ENCODE measurements around the gene WT1.

Gene WT1

DNA sequence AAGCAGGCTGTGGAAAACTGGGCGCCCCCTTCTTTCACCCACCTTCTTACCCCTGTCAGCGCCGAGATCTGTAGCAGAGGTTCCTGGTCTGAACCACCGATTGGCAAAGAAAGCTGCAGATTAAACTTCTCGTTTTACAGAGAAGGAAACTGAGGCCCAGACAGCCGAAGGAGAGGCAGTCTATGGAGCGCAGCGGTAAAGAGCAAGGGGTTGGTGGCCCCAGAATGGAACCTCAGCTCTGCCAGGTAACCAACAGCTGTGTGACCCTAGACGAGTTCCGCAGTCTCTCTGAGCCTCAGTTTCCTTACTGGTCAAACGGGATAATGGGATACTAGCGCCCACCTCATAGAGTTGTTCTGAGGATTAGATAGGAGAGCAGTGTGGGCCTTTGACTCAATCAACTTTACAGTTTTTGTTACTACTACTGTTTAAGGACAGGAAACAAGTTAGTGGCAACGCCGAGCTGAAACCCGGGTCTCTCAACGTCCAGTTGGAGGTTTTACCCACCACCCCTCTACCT is 3.1 kb upstream of the WT1 start:
- no peak for DNase-seq

- DNase-seq = no peak
These were observed 2.4 kb upstream of the WT1 start for GRCh38 chr11:32437495-32438345.

DNA sequence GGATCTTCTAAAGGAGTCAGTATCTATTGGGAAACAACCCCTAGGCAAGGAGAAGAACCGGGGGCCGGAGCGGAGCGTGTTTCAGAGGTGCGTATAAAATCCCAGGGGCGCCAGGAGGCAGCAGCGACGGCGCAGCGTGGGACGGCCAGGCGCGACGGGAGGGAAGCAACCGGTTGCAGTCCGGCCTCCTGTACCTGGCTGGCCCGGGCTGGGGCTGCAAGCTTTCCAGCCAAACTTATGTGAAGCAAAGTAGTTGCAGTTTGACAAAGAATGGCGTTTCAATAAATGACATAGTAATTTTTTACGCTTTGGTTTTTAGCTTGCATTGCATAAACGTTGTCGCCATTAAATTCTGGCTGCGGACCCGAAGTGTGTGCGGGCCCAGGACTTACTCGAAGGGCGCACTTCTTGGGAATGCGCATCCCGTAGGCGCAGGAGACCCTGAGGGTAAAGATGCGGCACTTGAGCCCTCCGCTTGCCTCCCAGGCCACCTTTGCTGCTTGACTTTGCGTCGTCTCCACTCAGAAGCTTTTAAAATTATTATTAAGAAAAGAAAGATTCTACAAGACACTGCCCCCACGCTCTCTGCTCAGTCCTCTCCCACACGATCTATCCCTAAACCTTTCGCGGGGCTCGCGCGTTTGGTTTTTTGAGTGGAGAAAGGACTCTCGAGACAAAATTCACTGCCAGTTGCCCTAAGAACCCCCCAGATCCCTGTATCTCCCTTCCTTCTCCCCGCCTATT is 1.6 kb upstream of the WT1 start:
- no peak for DNase-seq

DNA sequence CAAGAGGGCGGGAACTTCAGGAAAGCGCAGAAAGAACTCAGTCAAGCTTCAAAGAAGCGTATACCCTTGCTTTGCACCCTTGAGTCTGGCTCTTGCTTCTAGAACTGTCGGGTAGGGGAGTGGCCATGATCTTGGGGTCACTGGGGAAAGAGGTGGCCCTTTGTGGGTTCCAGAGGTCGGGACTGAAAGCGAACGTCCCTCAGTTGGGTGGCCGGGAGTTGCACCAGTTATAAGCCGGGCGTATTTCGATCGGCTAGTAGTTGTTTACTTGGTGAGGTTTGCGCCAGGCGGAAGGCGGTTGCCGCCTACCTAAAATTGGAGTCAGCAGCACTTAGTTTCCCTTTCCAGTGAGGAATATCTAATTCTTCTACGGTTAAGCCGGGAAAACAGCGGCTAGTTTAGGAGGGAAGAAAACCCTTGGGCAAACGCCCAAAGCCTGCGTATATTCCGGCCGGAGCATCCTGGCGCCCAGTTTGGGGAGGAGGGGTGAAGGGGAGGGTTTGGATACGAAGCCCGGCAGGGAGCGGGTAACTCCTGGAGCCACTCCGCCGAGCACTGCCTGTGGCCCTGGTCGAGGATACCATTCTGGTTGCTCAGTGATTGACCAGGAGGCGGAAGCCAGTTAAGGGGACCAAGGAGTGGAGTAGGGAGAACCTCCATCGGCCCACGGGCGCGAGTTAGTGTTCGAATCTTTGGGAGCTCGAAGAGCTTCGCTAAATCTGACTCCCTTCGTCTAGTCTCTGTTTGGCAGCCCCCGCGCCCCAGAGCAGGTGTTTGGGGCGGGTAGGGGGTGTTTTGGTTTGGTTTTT is 807 bp upstream of the WT1 start:
- no peak for DNase-seq

- no peak for DNase-seq
These were observed 223 bp downstream of the WT1 start for GRCh38 chr11:32435152-32435480.

GRCh38 chr11:32434356-32435151 is 785 bp downstream of the WT1 start:
- DNase-seq = no peak

DNA sequence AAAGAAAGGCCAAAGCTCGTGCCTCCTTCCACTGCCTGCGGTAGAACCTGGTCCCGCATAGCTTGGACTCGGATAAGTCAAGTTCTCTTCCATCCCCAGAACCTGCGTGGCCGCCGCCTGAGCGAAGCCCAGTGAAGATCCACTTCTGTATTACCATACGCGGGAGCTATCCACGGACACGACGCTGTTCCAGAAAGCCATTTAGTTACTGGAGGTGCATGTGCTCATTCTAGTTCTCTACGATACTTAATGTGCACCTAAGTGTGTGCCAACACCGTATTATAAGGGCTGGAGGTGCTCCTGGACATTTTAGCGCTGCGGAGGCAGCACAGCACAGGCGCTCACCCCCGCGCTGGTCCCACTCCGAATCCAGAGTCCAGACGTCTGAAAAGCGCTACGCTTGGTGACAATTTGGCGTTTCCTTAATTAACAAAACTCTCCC is 1.4 kb downstream of the WT1 start:
- DNase-seq = no peak

DNA sequence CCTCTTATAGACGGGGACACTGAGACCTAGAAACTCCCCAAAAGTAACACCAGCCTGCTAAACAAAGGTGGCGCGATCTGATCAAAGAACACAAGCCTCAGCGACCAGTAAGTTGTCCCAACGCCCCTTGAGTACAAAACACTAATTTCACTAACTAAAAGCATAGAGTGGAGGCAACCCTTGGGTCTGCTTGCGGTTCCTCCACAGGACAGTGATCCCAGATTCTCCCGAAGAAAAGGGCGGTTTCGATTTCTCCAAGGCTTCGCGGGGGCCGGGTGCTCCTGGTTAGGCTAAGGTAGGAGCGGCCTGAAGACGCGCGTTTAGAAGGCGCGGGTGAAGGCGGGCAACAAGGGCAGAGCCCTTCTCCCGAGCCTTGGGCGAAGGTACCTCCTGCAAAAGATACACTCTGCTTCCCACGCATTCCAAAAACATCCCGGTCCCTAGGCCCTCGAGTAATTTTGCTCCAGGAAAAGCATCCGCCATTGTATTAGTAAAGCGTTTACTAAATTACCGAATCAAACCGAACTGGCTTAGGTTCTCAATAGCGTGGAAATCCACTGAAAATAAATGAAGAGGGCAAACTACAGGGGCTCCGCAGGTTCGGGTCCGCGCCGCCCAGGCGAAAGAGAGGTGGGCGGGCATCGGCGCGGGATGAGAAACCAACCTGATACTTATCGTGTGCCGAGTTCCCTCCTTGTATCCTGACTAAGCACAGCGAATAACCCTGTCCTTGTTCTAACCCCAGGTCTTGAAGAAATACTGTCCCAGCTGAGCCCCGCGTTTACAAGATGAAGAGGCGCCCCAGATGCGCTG is 2.0 kb downstream of the WT1 start:
- no peak for DNase-seq

DNA sequence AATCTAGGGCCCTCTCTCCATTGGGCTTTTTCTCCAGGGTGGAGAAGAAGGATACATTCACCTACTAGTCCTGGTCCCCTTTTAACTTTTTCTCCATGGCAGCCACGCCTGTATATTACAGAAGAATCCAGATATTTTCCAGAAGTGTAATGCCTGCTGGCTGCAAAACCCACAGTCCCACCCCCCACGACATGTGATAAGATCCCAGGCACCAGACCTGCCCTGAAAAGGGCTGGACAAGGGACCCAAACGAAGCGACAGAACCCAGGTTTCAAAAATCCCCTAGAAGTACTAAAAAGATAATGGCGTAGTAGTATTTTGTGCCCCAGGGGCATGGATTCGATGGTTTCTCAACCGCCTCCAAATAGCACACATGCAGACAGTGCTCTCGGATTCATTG is 2.8 kb downstream of the WT1 start:
- no peak for DNase-seq

DNA sequence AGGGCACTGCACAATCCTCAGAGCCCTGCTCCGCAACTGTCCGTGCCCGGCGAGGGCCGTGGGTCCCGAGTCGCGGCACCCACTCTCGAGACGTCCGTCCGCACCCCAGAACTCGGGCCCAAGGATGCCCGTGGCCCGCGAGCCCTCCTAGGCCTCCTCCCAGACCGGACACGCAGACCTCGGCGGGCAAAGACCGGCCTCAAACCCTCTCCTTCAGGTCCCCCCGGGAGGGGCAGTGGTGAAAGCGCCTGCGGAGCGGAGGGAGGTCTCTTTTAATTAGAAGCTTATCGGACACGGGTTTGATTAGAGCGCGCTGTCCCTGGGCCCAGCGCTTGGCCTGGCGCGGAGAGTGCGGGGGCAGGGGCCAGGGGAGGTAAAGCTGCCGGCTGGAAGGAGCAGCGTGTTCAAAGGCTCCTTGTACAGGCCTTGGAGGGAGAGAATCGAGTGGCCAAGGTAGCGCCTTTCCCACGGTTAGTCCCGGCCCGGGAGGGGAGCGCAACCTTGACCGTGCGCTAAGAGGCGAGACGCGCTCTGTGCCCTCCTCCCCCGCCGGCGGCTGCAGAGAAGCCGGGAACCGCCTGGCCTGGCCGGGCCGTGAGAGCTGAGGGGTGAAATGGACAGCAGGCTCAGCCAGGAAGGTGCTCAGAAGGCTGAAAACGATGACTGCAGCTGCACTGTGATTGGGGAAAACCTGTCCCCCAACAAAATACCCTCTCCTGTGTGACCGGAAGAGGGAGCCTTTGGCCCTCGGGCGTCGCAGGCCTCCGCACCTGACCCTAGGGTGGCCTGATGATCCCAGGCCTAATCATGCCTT is 4.6 kb downstream of the WT1 start:
- no peak for DNase-seq

GRCh38 chr11:32429477-32429876 is 5.9 kb downstream of the WT1 start:
- no peak for DNase-seq

DNA sequence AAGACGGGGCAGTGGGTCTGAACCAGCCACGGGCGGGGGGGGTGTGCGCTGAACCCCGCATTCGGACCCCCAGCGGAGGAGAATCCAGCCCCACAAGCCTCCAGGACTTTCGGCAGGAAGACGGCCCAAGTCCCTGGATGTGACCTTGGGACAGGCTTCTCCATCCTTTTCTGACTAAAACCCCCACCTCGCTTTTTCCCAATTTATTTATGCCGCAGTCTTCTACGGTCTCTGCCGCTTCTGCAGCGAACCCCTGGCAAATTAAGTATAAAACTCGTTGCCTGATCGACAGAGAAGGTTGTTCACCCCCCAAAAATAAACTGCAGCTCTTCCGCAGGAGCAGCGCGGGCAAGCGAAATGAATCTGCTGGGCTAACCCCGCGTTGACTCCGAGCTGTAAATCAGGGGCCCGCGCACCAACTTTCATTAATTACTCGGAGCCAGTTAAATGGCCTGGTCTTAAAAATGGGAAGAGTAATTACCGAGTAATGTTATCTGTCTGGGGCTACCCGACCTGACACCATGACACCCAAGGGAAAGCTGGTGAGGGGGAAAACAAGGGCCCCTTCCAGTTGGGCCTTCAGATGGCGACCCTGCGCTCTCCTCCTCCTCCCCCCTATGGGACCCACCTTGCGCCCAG is 6.6 kb downstream of the WT1 start:
- DNase-seq = no peak

DNA sequence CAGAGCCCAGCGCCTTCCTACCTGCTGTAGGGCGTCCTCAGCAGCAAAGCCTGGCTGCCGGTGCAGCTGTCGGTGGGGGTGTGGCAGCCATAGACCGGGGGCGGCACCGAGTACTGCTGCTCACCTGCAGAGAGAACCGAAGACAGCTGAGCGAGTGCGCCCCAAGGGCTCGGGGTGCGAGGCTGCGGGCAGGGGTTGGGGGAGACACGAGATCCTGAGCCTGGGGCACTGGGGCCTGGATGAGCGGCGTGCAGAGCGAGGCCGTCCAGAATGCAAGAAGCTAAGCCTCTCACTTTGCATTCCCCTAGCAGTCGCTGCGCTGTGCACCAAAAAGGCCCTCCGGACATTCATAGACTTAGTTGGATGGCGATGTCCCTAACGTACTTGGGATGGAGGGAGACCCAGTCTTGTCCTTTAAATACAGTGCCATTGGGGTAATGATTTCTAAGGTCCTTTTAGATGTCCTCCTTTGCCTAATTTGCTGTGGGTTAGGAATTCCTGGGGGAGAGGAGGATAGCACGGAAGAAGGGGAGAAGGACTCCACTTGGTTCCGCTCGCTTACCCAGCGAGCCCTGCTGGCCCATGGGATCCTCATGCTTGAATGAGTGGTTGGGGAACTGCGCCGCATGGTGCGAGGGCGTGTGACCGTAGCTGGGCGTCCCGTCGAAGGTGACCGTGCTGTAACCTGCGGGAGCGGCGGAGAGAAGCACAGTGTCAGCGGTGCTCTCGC is 7.2 kb downstream of the WT1 start:
- DNase-seq = no peak

GRCh38 chr11:32427616-32427934 is 7.8 kb downstream of the WT1 start:
- DNase-seq = no peak

GRCh38 chr11:32426819-32427615 is 8.3 kb downstream of the WT1 start:
- DNase-seq = no peak

DNA sequence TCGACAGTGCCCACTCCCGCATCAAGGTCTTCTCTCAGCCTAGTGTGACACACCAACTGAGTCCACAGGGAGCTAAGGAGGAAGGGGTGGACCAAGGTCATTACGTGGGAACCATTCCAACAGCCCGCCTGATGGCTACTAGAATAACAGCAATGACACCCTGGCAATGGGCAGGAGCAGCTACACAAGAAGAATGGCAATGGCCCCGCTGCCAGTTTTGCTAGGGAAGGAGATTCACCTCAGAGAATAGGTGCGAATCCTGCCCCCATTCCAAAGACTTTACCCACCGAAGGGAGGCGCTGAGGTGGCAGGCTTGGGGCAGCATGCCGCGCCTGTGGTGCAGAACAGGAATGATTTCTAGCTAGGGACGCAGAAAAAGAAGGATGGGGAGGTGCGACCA is 9.1 kb downstream of the WT1 start:
- DNase-seq = no peak

DNA sequence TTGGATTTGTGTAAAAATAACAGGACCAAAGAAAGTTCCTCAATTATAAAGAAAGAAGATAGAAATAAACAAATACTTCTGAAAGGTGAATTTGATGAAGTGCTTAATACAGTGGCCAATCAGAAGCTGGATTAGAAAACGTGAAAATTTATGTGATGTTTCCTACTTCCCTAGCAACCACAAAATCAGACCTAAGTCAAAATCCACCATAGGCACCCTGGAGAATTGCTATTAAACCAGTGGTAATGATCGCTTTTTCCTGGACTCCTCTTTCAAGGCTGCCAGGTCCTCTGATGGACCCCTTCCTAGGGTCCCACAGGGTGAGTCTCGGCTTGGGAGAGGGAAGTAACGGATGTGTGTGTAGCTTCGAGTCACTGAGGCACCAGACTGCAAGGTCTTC is 9.6 kb downstream of the WT1 start:
- no peak for DNase-seq

DNA sequence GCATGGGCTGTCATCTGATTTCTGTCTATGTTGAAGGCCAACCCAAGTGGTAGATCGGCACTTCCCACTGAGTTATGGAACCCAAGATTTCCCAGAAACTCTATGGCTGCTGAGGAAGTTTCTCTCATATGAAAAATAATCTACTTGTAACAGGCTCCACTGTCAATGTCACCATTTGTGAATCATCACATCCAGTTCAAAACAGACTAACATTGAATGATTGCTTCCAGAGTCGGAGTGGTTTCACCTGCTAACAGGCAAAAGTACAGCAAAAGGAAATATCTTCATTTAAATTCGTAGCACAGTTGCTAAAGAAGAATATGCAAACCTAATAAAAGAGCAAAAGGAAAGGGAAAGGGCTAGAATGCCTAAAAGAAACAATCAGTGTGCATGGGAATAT is 12.8 kb downstream of the WT1 start:
- no peak for DNase-seq

Data from C1 segment of cervical spinal cord (tissue), 14 donors.